Skeletal muscle tissue (tissue), 4 donors: Measurements from ENCODE around the gene KIF25. TPM values are rescaled to one million over a fixed set of nuclear protein-coding genes. Genes with fewer than 3 reads are reported as not detected.

Experiments used
- H3K27ac ChIP-seq: one replicate; pipeline ENCODE4 v1.7.0; 2013; ENCODE audit warnings: mild to moderate bottlenecking, low read depth, low read length, inconsistent platforms
- H3K27me3 ChIP-seq, 3 donors: one replicate each; pipeline ENCODE4 v1.7.0; 2013; ENCODE audit warnings: low read length in 3 of 3; ENCODE audit not compliant: control insufficient read depth in 3 of 3, insufficient read depth in 3 of 3
- H3K36me3 ChIP-seq, 3 donors: one replicate each; pipeline ENCODE4 v1.7.0; 2013; ENCODE audit warnings: low read length in 3 of 3; ENCODE audit not compliant: control insufficient read depth in 3 of 3, insufficient read depth in 3 of 3
- H3K4me1 ChIP-seq, 3 donors: one replicate each; pipeline ENCODE4 v1.7.0; 2013; ENCODE audit warnings: low read length in 3 of 3, mild to moderate bottlenecking in 3 of 3; ENCODE audit not compliant: control insufficient read depth in 3 of 3, insufficient read depth in 3 of 3
- H3K4me3 ChIP-seq, 3 donors: one replicate each; pipeline ENCODE4 v1.7.0; 2013; ENCODE audit warnings: low read length in 3 of 3
- H3K9ac ChIP-seq, 3 donors: one replicate each; pipeline ENCODE4 v1.7.0; 2013; ENCODE audit warnings: low read length in 3 of 3, mild to moderate bottlenecking in 3 of 3, moderate library complexity in 2 of 3, low read depth in 1 of 3
- H3K9me3 ChIP-seq, 3 donors: one replicate each; pipeline ENCODE4 v1.7.0; 2013; ENCODE audit warnings: low read length in 3 of 3; ENCODE audit not compliant: control insufficient read depth in 3 of 3
- total RNA-seq: library from RNA; depleted of rRNA; stranded (reverse); fragments of >200 nt; gene quantifications from one replicate; pipeline ENCODE4 v1.2.3, GENCODE V29; 2014
- donor health status: Osteomylitis.

Gene KIF25
- total RNA-seq, 1 donor from 2014 or later: not detected

DNA sequence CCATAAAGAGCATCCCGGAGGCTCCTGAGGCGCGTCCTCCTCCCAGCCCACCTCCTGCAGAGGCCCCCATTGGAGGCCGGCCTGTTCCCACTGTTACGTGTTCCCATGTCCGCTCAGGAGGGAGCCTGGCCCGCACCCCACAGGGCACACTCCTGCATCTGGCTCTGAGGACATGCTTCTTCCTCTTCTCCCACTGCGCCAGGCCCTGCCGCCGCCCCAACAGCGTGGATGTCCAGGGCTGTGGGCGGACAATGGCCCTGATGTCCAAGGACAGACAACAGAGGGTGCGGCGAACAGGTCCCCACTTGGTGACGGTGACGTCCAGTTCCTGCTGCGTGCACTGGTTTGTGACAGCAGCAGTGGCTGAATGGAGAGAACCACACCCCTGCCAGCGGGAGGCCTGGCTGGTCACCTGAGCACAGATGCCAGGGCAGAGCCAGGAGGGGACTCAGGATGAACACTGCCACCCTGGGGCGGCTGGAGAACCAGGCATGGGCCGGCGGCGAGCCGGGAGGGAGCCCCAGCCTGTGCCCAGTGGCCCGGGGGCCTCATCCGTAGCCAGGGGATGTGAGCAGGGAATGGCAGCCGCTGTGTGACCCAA is 54.9 kb downstream of the KIF25 start:
- H3K9ac ChIP-seq: no peak overlapping the region
- H3K4me1 ChIP-seq: peaks cover 19 to 30% (median 27%) of the 10 kb centered on the region in 3 donors
- no peak overlapping the region for H3K4me3 ChIP-seq
- no peaks in the 10 kb centered on the region for H3K36me3 ChIP-seq
- no peak overlapping the region for H3K27ac ChIP-seq
- no peaks in the 10 kb centered on the region for H3K27me3 ChIP-seq
- H3K9me3 ChIP-seq: no peaks in the 10 kb centered on the region

DNA sequence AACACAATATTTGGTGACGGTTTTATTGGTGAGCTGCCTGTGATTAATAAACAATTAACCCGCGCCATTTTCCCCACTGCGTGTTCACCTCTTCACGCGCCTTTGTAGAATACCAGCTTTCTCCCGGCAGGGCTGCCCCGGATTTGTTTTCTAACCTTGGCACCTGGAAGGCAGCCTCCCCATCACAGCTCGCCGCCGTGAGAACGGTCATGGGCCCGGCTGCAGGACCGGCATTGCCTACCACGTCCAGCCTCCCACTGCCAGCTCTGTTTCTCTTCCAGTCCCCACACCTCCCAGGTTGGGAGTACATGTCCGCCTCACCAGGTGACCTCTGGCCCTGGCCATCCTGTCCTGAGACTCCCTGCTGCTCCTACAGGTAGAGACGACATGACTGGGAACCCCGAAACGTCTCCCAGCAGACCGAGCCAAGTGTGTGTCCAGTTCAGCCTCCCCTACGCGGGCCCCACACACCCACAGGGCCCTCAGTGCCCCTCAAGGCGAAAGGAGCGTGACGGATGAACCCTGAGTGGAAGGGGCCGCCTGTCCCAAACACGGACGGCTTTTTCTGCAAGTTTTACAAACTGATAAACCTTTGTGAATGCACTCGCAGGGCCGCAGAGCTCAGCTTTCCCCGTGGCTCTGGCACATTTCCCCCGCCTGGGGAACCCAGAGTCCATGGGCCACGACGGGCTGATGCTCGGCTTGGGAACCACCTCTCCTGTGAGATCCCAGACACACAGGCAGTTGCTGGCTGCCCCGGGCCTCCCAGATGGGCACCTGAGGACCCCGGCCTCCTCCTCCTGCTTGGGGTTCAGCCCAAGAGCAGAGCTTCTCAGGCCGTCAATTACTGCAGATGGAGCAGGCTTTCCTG is 55.9 kb downstream of the KIF25 start:
- Histone ChIP-seq H3K9ac (no peak overlapping the region), H3K9me3 (no peaks in the 10 kb centered on the region), H3K4me3 (no peak overlapping the region), H3K4me1 (peaks cover 19 to 30% (median 27%) of the 10 kb centered on the region in 3 donors), H3K27me3 (no peaks in the 10 kb centered on the region), H3K36me3 (no peaks in the 10 kb centered on the region), H3K27ac (no peak overlapping the region)

DNA sequence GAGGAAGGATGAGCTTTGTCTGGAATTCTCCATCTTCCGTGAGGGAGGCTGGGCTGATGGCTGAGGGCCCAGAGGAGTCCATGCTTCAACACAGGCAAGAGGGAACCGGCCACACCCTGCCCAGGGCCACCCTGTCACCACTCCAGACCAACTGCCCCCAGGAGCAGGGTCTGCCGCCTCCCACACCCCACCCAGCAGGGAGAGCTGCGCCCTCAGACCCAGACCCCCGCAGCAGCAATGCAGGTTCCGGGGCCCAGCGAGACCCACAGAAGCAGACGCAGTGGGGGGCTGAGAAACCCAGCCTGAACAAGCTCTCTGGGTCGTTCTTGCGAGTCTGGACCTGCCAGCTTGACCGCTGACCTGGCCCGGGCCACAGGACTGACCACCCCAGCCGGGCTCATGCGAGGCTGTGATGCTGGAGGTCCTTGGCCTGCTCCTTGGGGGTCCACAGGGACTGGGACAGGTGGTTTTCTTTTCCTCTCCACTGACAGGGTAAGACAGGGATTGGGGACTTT is 56.5 kb downstream of the KIF25 start:
- Histone ChIP-seq H3K27ac (no peak overlapping the region), H3K4me3 (no peak overlapping the region), H3K4me1 (peaks cover 19 to 30% (median 27%) of the 10 kb centered on the region in 3 donors), H3K9ac (no peak overlapping the region), H3K36me3 (no peaks in the 10 kb centered on the region), H3K27me3 (no peaks in the 10 kb centered on the region), H3K9me3 (no peaks in the 10 kb centered on the region)

DNA sequence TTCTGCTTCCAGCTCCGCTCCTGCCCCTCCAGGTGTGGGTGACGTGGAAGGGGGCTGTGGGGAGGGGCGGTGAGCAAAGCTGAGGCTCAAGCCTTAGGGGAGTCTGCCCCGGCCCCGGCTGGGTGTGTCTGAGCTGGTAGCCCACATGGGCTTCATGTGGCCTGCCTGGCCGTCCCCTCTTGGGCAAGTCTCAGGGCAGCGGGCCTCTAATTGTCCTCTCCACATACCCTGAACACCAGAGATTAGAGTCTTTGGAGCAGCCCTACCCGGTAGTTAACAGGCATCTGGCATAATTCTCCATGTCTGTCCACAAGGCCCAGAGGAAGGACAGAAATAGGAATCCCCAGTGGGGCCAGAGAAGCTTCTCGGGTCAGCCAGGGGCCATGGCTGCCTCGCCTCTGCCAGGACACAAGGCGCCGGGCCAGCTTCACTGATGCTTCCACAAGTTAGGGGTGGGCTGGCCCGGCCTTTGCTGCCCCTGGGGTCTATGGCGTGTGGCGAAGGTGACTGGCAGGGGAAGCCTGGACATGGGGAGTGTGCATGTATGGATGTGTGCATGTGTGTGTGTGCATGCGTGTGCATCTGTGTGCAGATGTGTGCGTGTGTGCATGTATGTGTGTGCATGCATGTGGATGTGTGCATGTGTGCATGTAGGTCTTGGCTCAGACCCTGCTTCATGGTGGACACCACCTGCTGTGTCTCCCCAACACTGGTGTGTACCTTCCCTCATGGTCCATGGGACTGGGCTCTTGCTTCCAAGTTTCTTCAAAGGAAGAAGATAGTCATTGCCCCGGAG is 57.5 kb downstream of the KIF25 start:
- H3K36me3 ChIP-seq: no peaks in the 10 kb centered on the region
- H3K4me3 ChIP-seq: peak overlapping the region; percentile 14 to 61 (median 30)
- H3K27me3 ChIP-seq: no peaks in the 10 kb centered on the region
- no peak overlapping the region for H3K27ac ChIP-seq
- H3K9me3 ChIP-seq: no peaks in the 10 kb centered on the region
- peak overlapping the region in 2 of 3 donors; percentile 23 to 68 for H3K9ac ChIP-seq
- peaks cover 19 to 30% (median 27%) of the 10 kb centered on the region in 3 donors for H3K4me1 ChIP-seq

DNA sequence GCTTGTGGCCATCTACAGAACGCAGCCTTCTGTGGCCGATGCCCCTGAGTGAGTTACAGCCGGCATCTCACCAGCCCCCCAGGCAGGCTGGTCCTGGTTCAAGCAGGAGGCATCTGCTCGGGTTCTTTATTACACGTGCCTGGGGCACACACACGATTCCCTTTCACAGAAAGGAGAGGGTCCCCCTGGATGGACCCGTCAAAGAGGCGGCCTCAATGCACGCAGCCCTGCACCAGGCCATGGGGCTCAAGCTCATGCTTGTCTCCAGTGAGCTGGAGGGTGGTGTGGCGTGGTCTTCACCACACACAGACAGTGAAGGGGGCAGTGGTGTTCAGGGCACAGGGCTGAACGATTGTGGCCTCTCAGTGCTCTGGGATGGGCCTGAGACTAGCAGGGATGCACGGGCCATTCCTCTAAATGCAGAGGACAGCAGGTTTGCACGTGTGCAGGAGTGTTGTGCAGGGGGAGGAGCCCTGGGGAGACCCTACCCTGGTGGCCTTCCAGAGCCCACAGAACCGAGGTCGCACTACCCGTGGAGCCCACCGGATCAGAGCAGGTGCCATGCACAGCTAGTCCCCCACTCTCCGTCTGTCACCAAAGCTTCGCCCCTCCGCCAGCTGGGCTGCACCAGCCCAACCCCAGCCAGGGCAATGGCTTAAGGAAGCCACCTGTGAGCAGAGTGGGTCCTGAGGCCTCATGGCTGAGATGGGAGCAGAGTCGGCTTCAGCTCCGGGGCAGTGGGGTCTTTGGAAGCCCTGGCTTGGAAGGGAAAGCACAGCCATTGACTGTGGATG is 58.4 kb downstream of the KIF25 start:
- no peak overlapping the region for H3K27ac ChIP-seq
- H3K36me3 ChIP-seq: no peaks in the 10 kb centered on the region
- H3K9me3 ChIP-seq: no peaks in the 10 kb centered on the region
- H3K9ac ChIP-seq: no peak overlapping the region
- H3K4me1 ChIP-seq: peaks cover 19 to 36% (median 31%) of the 10 kb centered on the region in 3 donors
- H3K27me3 ChIP-seq: no peaks in the 10 kb centered on the region
- no peak overlapping the region for H3K4me3 ChIP-seq

DNA sequence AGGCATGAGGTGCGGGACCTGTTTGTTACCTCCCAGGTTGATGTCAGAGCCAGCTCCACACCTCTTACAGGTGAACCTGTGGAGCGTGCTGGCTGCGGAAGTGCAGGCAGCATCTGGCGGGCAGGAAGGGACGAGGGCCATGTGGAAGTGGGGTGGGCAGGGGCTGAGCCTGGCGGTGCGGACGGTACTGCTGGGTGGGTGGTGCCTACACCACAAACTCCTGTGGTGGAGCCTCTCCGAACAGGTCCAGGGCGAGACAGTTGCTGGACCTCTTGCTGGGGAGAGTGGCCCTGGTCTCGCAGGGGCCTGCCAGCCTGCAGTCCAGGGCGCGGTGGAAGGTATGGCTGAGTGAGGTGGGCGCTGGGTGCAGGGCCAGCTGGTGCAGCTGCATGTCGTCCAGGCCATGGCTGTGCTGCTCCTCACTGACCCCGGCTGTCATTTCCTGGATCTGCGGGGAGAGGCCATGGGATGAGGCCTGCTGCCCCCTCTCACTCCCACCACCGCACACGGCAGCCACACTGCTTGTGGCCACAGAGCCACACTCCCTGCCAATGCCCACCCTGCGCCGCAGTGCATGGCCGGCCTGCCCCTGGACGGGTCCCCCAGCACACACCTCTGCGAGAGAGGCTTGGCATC is 59.5 kb downstream of the KIF25 start:
- no peaks in the 10 kb centered on the region for H3K36me3 ChIP-seq
- H3K9me3 ChIP-seq: no peaks in the 10 kb centered on the region
- H3K4me1 ChIP-seq: peaks cover 19 to 35% (median 31%) of the 10 kb centered on the region in 3 donors

DNA sequence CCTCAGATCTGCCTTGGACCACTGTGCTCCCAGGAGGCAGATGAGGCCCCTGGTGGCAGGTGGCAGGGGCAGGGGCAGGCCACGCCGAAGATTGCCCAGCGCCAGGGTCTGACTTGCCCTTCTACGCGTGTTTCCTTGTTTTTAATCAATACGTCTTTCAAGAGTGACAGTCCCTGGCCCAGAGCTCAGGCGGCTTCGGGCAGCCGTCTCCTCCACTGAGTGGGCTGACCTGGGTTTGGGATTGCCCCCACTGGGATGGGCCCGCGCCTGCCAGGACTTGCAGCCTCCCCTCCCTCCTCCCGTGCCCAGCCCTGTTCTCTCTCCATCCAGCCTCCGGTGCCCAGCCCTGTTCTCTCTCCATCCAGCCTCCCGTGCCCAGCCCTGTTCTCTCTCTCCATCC is 60.4 kb downstream of the KIF25 start:
- Histone ChIP-seq H3K27ac (no peak overlapping the region), H3K36me3 (no peaks in the 10 kb centered on the region), H3K9me3 (no peaks in the 10 kb centered on the region), H3K27me3 (no peaks in the 10 kb centered on the region), H3K4me3 (no peak overlapping the region), H3K9ac (no peak overlapping the region), H3K4me1 (peaks cover 19 to 35% (median 31%) of the 10 kb centered on the region in 3 donors)

More for the DNA sequence above, 59.5 kb downstream of the KIF25 start:
- no peak overlapping the region for H3K9ac ChIP-seq
- no peaks in the 10 kb centered on the region for H3K27me3 ChIP-seq
- H3K4me3 ChIP-seq: no peak overlapping the region
- H3K27ac ChIP-seq: no peak overlapping the region

DNA sequence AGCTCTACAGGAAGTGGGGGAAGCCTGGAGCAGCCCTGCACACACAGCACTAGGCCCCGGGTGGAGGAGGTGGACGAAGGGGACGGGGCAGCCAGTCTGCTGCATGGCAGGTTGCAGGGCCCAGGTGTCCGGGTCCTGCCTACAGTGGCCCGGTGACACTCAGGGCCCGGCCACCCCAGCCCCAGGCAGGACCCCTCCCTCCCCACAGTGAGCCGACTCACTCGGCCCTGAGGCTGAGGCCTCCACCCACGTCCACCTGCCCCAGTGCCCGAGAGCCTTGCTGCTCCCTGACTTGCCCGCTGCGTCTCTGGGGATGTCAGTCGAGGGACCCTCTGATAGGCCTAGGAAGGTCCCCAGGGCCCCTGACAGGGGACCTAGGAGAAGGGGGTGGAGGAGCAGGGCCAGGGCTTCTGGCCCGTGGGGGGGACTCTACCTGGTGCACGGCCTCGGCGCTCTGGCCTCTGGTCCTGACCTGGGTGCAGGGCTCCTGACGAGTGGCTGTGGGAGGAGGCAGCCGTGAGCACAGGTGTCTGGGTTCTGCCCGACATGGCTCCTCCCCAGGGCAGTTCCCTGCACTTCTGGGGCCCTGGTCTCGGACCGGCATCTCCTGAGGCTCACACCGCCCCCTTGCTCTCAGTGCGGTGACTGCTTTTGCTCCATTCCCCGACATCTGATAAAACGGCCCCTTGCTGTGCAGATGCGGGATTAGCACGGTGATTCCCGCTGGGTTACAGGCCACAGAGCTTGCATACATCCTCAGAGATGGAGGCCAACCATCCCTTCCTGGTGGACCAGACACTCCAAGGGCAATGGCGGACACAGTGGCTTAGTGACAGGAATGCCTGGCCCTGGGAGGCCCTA is 61.5 kb downstream of the KIF25 start:
- Histone ChIP-seq H3K9me3 (no peaks in the 10 kb centered on the region), H3K4me3 (no peak overlapping the region), H3K4me1 (peaks cover 19 to 29% (median 27%) of the 10 kb centered on the region in 3 donors), H3K27me3 (no peaks in the 10 kb centered on the region), H3K9ac (no peak overlapping the region), H3K36me3 (no peaks in the 10 kb centered on the region), H3K27ac (no peak overlapping the region)
